HG03342 (cell line): ENCODE measurements around the gene GOSR1.
"Not testable (repeated sequence)": the region's sequence is repeated elsewhere in the genome, so short reads cannot be mapped to it uniquely, and the experiment has no call there.

ENCODE experiments used
- ATAC-seq: cut with Tn5 transposase; IDR thresholded peaks from one replicate; pipeline ENCODE4 v1.9.1; 2021; ENCODE audit warnings: mild to moderate bottlenecking, moderate library complexity; ENCODE audit not compliant: unreplicated experiment

GOSR1 gene

DNA sequence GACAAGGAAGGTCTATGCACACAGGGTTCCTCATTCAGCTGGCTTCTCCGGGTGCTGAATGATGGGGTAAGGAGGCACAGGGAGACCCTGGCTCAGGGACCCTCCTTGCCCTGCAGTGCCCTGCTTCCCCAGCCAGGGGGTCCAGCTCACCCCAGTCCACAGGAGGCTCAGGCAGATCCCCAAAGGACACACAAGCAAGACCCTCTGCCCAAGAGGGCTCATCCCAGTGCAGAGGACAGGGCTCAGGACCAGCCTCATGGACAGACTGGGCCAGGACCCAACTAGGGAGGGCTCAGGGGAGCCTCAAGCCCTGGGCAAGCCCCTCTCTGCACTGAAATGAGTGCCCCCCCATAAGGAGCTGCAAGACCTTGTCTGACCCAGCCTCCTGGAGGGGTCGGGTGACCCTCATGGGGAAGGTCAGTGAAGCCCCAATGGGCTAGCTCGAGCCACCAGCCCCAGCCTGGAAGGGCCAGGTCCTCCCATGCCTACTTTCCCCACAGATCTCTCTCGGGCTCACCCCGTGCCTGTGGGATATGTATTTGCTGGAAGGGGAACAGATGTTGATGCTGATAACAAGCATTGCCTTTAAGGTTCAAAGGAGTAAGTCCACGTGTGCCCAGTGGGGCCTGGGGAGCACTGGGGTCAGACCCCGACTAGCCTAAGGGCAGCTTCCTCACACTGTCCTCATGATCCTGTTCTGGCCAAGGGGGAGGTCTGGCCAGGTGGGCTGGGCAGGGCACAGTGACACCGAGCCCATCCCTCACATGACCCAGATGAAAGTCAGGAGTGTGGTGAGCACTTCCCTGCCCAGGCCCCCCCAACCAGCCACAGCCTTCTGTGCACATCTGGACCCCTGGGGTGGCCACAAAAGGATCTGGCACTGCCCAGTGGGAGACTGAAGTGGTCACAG, 83.2 kb downstream of the GOSR1 start:
- not testable (repeated sequence) for ATAC-seq

DNA sequence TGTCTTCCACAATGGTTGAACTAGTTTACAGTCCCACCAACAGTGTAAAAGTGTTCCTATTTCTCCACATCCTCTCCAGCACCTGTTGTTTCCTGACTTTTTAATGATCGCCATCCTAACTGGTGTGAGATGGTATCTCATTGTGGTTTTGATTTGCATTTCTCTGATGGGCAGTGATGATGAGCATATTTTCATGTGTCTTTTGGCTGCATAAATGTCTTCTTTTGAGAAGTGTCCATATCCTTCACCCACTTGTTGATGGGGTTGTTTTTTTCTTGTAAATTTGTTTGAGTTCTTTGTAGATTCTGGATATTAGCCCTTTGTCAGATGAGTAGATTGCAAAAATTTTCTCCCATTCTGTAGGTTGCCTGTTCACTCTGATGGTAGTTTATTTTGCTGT, 84.6 kb downstream of the GOSR1 start:
- not testable (repeated sequence) for ATAC-seq

GRCh38 chr17:30563131-30563904, 86.1 kb downstream of the GOSR1 start:
- not testable (repeated sequence) for ATAC-seq

- ATAC-seq, result not testable (repeated sequence)
Observed at GRCh38 chr17:30563905-30564390, 86.7 kb downstream of the GOSR1 start.

DNA sequence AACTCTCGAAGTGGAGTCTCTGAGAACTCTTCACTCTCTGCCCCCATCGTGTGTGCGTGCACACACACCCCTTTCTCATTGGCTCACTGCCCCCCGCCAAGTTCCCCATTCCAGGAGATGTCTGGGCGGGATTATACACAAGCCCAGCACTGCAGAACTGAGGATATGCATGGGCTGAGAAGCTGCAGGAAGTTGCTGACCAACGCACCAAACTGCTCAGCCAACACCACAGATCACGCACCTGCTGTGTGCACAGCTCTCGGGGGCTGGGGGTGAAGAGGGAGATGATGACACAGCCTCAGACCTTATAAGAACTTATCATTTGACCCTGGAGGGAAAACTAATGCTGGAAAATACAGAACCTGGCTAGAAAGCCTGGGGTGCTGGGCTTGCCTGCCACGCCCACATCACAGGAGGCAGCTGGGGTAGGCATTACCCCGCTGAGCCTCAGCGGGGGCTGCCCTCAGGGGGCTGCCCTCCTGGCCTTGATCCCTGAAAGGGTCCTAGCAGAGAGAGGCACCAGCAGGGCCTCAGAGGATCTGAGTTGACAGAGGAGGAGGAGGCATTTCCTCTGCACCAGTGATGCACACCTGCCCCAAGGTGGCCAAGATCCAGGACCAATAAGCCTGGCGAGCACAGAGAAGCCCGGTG, 87.3 kb downstream of the GOSR1 start:
- ATAC-seq, result not testable (repeated sequence)

DNA sequence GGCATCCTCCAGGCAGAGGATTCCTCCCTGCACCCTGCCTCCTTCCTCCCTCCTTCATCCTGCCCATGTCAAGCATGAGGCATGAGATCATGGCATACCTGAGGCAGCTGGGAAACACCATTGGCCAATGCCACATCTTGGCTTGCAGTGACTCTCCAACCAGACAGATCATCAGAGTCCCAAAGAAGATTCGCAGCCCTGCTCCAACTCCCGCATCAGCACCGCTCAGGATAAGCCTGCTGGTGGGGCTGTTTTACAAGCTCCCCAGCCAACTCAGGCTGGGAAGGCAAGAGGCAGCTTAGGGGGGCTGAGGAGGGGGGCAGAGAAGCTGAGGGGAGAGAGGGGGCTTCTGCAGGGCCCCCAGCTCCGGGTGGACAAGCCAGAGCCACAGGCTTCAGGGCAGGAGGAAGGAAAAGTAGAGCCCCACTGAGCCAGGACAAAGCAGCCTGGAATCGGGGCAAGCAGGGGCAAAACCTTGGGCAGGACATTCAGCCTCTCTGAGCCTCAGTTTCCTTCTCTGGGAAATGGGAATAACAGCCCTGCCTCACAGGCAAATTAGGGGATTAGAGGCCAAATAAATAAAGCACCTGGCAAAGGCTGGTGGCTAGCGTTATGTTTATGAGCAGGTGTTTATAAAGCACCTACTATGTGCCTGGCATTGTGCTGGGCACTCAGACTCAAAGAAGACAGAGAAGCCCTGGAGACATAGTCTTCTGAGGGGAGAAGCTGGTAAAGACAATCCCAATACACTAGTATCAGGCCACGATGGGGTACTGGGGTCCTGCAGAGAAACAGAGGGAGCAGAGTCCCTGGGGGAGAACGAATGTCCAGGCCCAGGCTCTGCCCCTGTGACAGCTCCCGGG, 88.1 kb downstream of the GOSR1 start:
- no peak for ATAC-seq

DNA sequence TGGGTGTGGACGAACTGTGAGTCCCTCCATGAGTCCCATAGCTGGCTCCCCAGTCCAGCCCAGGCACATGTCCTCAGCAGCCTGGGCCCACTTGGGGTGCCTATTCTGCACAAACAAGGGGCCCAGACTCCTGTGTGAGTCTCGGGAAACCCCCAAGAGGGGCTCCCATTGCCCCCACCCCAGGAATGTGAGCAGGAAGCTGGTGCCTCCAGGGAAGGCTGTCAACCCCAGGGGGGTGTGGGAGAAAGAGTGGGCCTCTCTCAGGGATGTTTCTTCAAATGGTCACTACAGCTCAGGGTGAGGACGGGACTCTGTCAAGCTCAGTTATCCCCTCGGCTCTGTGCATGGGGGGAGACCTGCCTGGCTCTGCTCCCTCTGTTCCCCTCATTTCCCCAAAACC, 88.9 kb downstream of the GOSR1 start:
- not testable (repeated sequence) for ATAC-seq

- ATAC-seq, result not testable (repeated sequence)
Observed at GRCh38 chr17:30566516-30567225, 89.5 kb downstream of the GOSR1 start.

- ATAC-seq, result no peak
Observed at GRCh38 chr17:30567231-30568116, 90.3 kb downstream of the GOSR1 start.

DNA sequence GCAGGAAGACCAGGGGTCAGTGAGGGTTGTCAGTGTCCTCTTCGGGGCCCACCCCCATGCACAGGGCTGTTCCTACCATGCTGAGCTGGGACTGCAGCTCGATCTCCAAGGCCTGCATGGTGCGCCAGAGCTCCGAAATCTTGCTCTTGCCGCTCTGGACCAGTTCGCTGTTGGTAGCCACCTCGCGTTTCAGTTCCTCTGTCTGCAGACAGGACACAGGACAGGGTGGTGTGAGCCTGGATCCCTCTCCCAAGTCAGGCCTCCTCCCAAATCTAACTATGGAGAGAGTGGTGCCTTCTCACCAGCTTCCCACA, 90.9 kb downstream of the GOSR1 start:
- ATAC-seq, result no peak

- not testable (repeated sequence) for ATAC-seq
Observed at GRCh38 chr17:30569531-30570175, 92.4 kb downstream of the GOSR1 start.

GRCh38 chr17:30570191-30570590, 93.0 kb downstream of the GOSR1 start:
- no peak for ATAC-seq

- no peak for ATAC-seq
Observed at GRCh38 chr17:30570596-30571265, 93.5 kb downstream of the GOSR1 start.

DNA sequence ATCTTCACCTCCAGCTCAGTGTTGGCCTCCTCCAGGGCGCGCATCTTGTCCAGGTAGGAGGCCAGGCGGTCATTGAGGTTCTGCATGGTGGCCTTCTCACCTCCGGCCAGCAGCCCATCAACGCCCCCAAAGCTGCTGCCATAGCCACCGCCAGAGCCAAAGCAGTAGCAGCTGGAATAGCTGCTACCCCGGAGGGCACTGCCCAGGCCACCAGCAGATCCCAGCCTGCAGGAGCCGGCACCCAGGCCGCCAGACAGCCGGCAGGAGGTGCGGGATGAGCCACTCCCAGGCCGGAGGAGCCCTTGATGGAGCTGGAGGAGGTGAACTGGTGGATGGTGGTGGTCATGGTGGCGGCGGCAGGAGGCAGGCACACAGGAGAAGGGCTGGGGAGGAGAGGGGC, 94.2 kb downstream of the GOSR1 start:
- not testable (repeated sequence) for ATAC-seq

DNA sequence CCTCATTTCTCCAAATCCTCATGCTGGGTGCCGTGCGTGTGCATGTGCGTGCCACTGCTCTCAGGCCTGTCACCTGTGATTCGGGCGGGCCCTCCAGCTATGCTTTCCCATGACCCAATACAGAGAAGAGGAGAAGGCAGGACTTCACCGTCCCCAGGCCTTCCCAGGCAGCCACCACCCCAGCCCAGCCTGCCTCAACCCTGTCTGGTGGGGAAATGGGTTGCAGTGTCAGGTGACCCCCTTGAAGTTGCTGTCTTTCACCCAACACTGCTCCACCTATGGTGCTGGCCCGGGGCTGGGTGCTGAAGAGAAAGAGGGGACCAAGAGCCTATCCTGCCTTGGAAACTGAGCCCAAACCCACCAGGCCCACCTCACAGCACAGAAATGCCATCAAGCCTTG, 94.7 kb downstream of the GOSR1 start:
- no peak for ATAC-seq

- ATAC-seq, result not testable (repeated sequence)
Observed at GRCh38 chr17:30572651-30573554, 95.7 kb downstream of the GOSR1 start.
